GM18519 (cell line): Measurements from ENCODE around the gene NSD1.
"Not testable (repeated sequence)": the region's sequence is repeated elsewhere in the genome, so short reads cannot be mapped to it uniquely, and the experiment has no call there.

Experiments
- ATAC-seq: cut with Tn5 transposase; IDR thresholded peaks from one replicate; pipeline ENCODE4 v1.9.1; 2021; ENCODE audit warnings: mild to moderate bottlenecking, moderate library complexity; ENCODE audit not compliant: unreplicated experiment, low FRiP score

Gene NSD1

DNA sequence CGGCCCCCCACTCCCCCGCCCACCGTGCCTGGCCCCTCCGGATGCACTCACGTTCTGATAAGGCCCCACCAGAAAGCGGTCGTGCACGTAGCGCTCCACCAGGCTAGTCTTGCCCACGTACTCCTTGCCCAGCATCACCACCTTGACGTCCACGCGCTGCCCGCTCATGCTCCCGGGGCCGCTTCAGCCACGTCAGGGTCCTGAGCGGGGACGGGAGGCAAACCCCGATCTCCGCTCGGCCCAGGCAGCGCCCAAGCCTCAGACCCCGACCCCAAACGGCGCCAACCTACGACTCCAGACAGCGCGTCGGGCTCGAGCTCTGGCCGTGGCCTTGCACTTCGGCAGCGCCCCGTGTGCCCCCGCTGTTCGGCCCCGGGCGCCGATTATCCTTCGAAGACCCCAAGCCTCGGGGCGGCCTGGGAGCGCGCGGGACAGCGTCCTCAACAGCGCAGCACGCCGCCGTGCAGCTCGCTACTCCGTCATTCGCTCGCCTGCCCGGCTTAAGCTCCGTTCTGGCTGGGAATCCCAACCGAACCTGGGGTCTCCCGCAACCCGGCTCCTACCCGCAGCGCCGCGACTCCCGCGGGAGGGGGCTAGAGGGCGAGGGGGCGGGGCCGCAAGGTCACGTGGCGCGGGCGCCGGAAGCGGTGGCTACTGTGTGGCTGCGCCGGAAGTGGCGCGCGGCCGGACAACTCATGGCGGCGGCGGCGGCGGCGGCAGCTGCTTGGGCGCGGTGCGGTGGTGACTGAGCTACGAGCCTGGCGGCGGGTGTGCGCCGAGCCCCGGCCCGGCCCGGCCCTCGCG, 169.8 kb downstream of the NSD1 start, which contains the start of the genes PRELID1 and RAB24:
Gene PRELID1, plus strand, starts transcription at position 679 of the 804 bp plus-strand sequence. CDS start 187 bp downstream, outside the sequence.
Gene RAB24, minus strand, starts transcription at position 599 of the 804 bp plus-strand sequence. Its CDS starts 431 bp downstream, at position 168.
- ATAC-seq = peak; percentile 50

DNA sequence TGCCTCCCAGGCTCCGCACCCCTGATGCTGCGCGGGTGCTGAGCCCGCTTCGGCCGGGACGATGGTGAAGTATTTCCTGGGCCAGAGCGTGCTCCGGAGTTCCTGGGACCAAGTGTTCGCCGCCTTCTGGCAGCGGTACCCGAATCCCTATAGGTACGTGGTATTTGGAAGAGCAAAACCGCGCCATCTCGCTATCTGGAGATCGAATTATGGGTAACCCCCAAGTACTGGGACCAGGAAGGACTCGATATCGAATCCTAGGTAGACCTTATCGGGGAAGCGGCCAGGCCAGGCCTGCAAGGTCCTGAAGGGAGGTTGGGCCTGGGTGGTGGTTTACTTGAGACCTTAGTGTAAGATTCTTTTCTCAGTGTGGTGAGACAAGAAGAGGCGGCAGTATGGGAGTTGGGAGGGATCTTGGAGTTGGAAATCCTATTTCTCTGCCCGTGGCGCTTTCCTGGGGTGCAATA, 170.4 kb downstream of the NSD1 start:
- peak; percentile 1 for ATAC-seq

DNA sequence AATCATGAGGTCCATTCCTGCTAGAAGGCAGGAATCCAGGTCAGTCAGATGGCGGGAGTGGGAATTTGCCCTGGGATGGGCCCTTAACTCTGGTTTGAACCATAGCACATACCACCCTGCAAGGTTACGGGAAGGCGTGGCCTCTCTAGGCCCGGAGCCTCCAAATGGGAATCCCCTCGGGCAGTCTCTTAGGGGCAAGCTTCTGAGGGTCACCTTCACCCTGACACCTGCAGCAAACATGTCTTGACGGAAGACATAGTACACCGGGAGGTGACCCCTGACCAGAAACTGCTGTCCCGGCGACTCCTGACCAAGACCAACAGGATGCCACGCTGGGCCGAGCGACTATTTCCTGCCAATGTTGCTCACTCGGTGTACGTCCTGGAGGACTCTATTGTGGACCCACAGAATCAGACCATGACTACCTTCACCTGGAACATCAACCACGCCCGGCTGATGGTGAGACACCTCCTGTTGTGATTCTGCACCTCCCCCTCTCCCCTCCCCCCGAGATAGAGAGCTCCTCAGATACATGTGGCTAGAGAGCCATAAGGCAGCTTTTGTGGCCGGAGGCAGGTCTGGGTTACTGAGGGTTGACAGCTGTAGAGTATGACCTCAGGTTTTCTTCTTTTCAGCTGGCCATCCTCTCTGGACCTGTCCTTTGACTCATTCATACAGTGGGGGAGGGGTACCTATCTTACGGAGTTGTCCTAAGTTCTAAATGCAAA, 171.0 kb downstream of the NSD1 start:
- ATAC-seq = no peak

DNA sequence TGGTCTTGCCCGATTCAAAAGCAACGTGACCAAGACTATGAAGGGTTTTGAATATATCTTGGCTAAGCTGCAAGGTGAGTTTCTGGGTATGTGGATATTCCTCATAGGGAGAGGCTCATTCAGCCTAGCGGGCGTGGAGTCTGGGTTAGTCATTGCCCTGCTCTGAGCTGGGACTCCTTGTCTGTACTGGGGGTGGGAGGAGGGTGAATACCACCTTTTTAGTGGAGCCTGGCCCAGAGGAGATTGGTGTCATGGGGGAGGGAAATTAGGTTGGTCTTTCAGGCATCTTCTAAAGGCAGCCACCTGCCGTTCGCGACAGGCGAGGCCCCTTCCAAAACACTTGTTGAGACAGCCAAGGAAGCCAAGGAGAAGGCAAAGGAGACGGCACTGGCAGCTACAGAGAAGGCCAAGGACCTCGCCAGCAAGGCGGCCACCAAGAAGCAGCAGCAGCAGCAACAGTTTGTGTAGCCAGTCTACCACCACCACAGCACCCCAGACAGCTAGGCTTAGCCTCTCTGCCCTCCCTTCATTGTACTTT, 172.6 kb downstream of the NSD1 start:
- not testable (repeated sequence) for ATAC-seq

DNA sequence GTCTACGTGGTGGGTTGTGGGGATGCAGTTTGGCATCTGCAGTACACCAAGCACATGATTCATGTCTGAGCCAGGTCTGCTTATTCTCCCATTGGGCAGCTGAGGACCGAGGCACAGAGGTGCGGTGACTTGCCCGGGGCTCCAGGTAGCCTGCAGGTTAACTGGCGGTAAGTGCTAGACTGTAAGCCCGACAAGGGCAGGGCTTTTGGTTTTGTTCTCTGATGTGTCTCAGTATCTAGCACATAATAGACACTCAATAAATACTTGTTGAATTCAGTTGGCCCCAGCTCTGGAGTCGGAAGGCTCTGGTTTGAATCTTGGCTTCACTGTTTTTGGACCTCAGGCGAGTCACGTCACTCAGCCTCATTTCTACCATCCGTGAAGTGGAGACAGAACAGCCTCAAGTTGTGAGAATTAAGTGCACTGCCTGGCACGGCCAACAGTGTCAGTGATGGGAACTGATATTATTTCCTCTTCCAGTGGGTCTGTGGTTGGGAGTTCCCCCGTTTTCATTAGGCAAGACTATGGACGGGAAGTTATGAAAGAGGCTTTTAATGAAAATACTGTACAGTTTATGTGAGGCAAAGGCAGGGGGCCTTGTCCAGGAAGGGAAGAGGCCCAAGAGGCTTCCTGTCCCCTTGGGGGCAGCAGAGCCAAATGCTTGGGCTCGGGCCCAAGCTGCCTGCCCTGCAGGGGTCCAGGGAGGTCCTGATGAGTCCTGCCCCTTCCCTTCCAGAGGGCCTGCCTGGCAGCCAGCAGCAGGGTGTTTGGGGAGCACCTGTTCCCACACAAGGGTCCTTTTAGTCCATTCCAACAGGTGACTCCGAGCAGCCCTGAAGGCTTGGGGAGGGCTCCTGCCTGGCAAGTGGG, 173.3 kb downstream of the NSD1 start:
- ATAC-seq = no peak

DNA sequence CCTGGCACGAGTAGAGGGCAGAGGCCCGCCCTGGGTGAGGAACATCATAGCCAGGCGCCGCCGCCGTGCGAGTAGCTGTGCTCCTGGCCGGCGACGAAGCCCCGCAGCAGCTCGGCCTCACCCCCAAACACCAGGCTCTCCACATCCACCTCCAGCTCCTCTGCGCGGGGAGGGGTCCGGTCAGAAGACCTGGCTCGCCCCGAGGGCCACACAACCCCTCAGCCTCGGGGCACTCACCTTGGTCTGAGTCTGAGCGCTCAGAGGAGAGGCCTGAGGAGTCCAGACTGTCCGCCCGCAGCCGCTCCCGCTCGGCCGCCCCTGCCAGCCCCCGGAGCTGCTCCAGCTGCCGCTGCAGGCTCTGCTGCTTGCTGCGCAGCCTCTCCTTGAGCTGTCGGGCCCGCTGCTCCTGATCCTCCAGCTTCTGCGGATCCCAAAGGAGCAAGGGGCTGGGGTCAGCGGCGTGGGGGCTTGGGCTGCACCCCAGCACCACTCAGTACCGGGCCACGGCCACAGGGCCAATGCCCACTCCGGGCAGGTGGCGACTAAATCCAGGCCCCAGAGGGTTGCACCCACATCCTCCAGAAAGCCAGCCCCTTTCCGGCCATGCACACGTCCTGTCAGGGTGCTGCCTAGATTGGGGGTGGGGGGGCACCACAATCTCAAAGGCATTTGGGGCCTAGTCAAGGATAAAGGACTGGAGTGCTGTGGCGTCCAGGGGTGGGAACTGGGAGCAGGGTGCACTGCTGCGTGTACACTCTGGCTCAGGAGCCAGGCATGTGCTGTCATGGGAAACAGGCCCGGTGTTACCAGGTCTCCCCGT, 174.2 kb downstream of the NSD1 start:
- no peak for ATAC-seq

DNA sequence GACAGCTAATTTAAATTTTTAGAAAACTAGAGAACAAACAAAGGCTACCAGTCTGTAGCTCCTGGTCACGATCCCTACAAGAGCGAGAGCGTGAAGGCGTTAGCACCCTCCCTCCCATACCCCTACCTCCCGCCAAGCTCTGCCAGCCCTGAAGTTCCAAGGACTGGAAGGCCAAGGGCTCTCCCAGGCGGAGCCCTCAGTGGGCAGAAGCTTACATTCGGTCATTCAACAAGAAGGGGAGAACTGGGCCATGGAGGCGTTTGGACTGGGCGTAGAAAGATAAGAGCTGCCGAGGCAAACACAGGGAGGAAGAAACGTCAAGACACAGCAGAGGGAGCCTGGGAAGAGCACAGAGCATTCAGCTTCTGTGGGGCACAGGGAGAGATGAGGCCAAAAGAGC, 175.2 kb downstream of the NSD1 start:
- no peak for ATAC-seq

DNA sequence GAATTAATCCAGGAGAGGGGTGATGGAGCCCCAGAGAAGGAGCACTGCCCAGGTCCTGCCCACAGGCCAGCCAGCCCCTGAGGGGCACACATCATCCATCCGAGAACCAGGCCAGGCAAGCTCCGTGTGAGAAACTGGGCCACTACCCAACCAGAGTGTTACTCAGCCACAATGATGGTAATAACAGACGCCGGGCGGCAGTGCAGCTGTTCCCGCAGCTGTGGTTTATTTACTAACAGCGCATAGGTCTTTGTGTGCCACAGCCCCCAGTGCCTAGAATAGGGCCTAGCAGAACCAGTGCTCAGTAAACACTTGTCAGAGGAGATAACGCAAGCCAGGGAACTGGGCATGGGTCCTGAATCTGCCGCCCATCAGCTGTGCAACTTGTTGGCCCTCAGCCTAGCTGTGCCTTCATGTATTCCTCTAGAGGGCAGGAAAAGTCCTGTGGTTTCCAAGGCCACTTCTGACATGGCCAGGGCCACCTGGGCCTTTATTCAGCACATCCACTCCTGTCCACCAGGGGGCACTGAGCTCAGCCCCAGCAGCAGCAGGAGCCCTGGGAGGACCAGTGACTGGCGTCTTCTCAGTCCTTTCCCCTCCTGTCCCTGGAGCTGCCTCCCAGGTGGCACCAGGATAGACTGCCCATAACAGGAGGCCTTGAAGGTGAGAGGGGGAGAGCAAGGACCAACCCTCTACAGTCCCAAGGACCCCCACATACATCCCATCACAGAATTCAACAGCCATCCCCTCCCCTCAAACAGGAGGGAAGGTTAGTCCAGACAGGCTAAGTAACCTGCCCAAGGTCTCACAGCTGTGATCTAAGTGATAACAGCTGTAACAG, 176.0 kb downstream of the NSD1 start:
- no peak for ATAC-seq

DNA sequence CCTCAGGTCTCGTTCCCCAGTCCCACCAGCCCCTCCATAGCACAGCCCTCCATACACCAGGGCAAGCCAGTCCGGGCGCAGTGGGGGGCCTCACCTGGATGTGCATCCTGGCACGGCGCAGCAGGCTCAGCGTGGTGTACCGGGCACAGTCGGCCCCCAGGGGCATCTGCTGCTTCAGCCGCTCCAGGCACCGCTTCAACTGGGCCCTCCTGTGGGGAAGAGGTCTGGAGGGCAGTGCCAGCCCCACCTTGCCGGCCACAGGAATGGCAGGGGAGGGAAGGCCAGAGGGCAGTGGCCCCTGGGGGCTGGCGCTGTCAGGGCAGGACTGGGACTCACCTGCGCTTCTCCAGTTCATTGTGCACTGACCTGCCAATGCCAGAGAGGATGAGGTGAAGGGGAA, 176.8 kb downstream of the NSD1 start:
- ATAC-seq = no peak

DNA sequence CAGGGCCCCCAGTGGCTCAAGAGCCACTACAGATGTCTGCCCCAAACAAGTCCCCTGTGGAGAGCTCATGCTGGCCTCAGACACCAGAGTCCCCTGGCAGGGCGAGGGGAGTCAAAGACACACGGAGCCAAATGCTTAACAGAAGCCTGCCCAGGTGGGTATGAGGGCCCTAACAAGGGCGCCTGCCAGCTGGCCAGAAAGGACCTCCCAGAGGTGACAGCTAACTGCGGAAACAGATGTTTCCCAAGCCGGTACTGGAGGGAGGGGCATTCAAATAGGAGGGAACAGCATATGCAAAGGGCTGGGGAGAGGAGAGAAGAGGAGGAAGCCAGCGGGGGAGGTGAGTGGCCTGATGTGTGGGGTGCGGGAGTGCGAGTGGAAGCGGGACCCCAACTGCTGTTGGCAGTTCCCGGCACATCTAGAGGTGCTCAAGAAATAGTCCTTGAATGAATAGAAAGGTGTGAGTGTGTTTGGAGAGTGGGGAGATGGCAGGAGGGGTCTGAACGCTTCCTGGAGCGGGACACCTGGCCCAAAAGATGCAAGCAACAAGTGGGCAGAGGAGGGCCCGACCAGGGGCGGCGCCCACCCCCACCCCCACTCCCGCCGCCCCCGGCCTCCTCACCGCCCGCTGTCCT, 177.3 kb downstream of the NSD1 start:
- ATAC-seq = no peak

DNA sequence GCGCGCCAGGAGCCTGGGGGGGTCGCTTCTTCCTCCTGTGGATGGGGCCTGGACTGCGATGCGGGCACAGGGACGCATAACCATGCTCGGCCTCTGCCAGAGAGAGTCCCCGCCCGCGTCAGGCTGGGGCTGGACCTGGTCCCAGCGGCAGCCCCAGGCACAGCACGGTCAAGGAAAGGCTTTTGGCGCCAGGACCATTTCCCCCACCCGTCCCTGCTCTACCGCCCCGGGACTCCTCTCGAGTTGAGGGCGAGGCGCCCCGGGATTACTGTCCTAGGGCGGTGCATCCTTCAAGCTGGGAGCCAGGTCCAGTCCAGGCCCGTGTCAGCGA, 177.8 kb downstream of the NSD1 start:
- no peak for ATAC-seq

DNA sequence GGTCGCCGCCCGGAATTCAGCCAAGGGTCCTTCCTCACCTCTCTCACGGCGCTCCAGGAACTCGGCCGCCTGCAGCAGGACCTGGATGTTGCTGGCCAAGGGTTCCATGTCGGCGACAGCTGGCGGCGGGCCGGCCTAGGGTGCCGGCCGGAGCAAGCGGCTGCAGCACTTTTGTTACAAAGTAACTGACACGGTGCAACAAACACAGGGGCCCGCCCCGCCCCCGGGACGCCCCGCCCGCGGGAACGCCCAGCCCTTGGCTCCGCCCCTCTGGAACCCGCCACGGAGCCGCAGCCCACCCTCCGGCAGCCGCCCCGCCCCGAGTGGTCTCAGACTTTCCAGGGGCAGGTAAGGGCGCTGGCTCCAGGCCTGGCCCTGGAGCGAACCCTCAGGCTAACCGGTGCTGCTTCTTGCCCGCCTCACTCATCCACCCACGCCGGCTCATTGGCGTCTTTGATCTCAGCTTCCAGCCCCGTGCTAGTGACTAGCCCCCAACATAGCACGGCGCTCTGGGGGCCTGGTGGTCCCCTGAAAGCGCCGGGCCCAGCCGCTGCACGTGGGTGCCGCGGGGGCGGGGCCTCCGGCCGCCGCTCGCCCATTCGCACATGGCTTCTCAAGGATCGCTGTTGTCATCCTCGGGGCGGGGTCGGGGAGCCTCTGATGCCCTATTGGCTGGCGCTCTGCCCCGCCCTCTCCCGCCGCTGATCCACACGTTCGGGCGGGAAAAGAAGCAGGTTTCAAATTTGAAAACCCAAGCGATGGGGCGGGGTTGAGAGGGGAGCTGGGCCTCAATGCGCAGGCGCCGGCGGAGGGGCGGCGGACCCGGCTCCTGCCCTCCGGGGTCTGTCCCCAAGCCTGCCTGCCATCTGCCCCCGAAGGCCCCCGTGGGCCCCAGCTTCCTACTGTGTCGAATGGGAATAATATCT, 178.4 kb downstream of the NSD1 start, which contains the start of gene MXD3:
Gene MXD3, minus strand, starts transcription at position 176 of the 926 bp plus-strand sequence. Its CDS starts 68 bp downstream, at position 108.
- peak; percentile 54 for ATAC-seq

DNA sequence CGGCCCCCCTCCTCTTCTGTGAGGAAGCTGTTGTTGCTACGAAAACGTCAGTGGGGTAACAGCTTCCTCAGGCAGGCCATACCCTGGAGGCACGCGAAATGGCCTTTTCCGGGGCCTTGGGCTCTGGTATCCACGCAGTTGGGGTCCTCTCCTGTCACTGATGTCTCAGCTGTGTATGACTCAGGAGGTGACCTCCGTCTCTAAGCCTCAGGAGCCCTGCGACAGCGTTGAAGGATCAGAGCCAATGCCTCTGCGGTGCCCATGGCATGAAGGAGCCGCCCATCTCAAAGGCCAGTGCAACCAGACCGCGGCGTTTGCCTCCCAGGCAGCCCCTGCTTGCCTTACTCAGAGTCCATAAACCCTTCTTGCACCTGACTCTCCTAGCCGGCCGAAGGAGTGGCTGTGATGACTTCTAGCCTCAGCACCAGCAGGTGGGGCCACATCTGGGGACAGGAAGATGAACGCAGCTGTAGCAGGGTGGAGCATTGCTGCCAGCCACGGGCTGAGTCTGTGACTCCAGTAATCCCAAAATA, 179.1 kb downstream of the NSD1 start:
- ATAC-seq = peak; percentile 2

DNA sequence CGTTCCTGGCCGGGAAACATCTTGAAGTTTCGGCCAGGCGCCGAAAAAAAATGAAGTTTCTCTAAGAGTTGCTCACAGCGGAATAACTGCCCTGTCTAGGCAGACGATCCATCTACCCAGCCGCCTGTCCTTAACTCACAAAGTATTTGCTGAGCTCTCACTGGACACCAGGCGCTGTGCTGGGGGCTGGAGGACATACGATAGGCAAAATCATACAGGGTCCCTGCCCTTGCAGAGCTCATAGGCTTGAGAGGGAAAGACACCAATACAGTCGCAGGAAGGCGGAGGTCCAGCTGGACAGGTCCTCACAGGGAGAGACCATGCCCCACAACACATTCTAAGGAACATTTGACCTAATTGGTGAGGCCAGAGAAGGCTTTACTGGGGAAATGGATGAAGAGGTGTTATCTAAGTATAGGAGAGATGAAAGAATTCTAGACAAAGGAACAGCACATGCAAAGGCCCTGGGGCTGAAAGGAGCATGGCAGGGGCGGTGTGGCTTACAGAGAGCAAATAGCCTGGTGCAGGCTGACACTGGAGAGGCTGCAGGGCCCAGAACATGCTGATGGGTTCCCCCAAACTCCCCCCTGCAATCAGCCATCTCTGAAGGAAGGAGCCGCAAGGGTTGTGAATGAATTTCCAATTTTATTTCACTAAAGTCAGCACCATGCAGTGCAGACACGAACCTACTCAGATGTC, 180.1 kb downstream of the NSD1 start:
- no peak for ATAC-seq

DNA sequence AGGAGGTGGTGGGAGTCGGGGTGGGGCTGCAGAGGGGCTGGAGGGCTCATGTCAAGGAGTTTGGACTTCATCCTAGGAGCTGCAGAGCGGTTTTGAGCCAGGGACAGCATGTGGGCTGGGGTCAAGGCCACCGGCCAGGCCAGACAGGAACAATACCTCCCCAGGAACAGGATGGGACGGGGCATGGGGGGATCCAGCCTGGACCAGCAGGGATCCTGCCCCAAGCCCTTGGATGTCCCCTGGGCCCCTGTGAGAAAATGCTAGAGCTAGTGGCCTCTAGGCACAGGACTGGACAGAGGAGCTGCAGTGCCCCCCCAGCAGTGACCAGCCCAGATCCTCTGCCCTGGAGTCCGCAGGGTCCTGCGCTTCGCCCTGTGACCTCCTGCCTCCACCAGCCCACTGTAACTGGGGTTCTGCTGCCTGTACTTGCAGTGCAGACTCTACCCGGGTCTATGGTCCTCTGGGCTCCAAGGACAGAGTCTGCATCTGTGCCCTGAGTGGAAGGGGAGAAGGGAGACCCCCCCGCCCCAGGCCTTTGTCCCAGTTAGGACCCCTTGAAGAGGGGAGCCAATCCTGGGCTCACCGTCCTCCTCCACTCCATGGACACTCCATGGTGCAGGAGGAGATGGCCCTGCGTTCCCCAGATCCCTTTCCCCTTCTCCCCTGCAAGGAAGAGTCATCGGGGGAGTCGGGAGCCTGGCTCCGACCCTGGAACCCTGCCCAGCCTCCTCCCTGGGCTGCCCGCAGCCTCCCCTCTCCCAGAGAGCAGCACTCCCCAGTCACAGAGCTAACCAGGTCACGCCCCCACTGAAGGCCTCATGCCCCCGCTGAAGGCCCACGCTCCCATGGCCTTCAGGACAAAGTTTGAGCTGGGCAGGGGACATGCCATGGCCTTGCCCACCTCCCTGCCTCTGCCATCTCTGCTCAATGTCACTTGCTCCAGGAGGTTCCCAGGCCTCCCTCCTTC, 181.1 kb downstream of the NSD1 start:
- no peak for ATAC-seq
